Neural crest cell (in vitro differentiated cells): ENCODE data around the gene KCNK16. TPM values are rescaled to one million over a fixed set of nuclear protein-coding genes. Genes with fewer than 3 reads are reported as not detected.

ENCODE experiments used
- DNase-seq: peaks from one replicate; pipeline ENCODE4 v3.0.0; 2021; ENCODE audit warnings: low read depth, mixed read lengths, low spot score
- H3K27ac Mint-ChIP-seq: one replicate; pipeline ENCODE4 v1.8.0; 2021; ENCODE audit warnings: mild to moderate bottlenecking, mixed read lengths; ENCODE audit not compliant: unreplicated experiment
- H3K27me3 Mint-ChIP-seq: 2 replicates; pipeline ENCODE4 v1.8.0; 2021; ENCODE audit warnings: low read depth, mild to moderate bottlenecking, mixed read lengths
- H3K36me3 Mint-ChIP-seq: 2 replicates; pipeline ENCODE4 v1.8.0; 2021; ENCODE audit warnings: low read depth, mild to moderate bottlenecking, mixed read lengths
- H3K4me1 Mint-ChIP-seq: 2 replicates; pipeline ENCODE4 v1.8.0; 2021; ENCODE audit warnings: mixed read lengths
- H3K4me3 Mint-ChIP-seq: one replicate; pipeline ENCODE4 v1.8.0; 2021; ENCODE audit warnings: mild to moderate bottlenecking, mixed read lengths
- H3K9me3 Mint-ChIP-seq: 2 replicates; pipeline ENCODE4 v1.8.0; 2021; ENCODE audit warnings: mixed read lengths
- total RNA-seq: library from RNA; stranded (reverse); gene quantifications from 2 replicates; pipeline ENCODE4 v1.2.1, GENCODE V29; 2021
- TF ChIP-seq, protein P1 (sequence below): fragments of 200-600 bp; sonication (generic); conservative IDR thresholded peaks from 2 replicates; pipeline ENCODE4 v1.5.0; 2021; ENCODE audit warnings: antibody characterized with exemption, mild to moderate bottlenecking

KCNK16 gene
- total RNA-seq, 1 donor from 2014 or later = not detected

DNA sequence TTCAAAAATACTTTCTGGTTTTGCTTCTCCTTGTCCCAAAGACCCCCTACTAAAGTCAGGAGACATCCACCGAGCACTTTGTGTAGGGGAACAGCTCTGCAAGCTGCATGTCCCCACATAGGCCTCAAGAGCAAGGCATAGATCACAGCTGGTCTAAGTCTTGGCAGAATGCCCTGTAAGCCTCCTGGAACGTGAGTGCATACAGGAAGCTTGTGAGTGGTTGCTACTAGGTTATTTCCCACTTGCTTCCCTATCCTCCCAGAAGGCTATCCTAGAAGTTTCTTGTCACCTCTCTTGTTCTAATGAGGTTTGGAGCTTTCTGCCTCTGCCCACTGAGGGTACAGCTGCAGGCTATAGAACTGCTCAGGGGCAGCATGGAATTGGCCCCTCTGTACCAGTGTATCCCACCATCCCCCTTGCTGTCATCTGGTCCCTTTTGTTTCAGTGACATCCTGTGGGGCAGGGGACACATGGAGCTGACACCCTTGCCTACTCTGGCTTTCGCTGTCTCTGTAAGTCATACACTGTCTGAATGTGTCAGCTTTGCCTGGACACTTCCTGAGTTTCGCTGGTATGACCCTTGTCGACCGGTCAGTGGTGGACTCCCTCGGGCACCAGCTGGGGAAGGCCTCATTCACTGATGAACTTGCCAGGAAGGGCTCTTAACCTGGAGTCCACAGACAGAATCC lies 35.6 kb upstream of the KCNK16 start:
- H3K27ac Mint-ChIP-seq = peak overlapping the region; percentile 19
- TF ChIP-seq, protein P1, sequence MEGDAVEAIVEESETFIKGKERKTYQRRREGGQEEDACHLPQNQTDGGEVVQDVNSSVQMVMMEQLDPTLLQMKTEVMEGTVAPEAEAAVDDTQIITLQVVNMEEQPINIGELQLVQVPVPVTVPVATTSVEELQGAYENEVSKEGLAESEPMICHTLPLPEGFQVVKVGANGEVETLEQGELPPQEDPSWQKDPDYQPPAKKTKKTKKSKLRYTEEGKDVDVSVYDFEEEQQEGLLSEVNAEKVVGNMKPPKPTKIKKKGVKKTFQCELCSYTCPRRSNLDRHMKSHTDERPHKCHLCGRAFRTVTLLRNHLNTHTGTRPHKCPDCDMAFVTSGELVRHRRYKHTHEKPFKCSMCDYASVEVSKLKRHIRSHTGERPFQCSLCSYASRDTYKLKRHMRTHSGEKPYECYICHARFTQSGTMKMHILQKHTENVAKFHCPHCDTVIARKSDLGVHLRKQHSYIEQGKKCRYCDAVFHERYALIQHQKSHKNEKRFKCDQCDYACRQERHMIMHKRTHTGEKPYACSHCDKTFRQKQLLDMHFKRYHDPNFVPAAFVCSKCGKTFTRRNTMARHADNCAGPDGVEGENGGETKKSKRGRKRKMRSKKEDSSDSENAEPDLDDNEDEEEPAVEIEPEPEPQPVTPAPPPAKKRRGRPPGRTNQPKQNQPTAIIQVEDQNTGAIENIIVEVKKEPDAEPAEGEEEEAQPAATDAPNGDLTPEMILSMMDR = no peak
- H3K4me3 Mint-ChIP-seq = no peak overlapping the region
- peaks cover 13% of the 10 kb centered on the region for H3K4me1 Mint-ChIP-seq
- no peaks in the 10 kb centered on the region for H3K9me3 Mint-ChIP-seq
- no peak for DNase-seq
- no peaks in the 10 kb centered on the region for H3K27me3 Mint-ChIP-seq
- no peaks in the 10 kb centered on the region for H3K36me3 Mint-ChIP-seq

DNA sequence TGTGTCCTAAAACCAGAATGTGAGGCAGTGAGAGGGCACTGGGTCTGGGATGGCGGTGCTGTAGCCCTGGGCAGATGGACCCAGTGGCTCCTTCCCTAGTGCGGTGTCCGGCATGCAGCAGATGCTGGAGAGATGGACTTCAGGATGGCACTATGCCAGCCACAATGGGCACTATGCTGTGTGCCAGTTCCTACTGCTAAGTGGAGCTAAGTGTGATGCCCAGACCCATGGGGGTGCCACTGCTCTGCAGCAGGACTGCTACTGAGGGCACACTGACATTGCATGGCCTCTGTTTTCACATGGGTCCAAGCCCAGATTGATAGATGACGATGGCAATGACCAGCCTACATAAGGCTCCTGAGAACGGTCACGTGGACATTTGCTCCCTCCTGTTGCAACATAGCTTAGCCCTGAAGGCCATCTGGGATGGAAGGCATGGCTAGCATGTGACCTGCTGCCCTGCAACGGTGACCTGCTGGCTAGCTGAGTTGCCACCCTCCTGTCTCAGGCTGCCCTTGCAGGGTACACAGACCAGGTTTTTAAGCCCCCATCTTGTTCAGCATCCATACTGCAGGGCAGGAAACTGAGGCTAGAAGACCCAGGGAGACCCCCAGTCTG lies 31.3 kb upstream of the KCNK16 start:
- Mint-ChIP-seq H3K36me3 (no peaks in the 10 kb centered on the region), H3K4me1 (no peaks in the 10 kb centered on the region), H3K4me3 (no peak overlapping the region), H3K9me3 (no peaks in the 10 kb centered on the region), H3K27ac (no peak overlapping the region), H3K27me3 (no peaks in the 10 kb centered on the region)
- TF ChIP-seq, protein P1 = no peak
- DNase-seq = no peak

DNA sequence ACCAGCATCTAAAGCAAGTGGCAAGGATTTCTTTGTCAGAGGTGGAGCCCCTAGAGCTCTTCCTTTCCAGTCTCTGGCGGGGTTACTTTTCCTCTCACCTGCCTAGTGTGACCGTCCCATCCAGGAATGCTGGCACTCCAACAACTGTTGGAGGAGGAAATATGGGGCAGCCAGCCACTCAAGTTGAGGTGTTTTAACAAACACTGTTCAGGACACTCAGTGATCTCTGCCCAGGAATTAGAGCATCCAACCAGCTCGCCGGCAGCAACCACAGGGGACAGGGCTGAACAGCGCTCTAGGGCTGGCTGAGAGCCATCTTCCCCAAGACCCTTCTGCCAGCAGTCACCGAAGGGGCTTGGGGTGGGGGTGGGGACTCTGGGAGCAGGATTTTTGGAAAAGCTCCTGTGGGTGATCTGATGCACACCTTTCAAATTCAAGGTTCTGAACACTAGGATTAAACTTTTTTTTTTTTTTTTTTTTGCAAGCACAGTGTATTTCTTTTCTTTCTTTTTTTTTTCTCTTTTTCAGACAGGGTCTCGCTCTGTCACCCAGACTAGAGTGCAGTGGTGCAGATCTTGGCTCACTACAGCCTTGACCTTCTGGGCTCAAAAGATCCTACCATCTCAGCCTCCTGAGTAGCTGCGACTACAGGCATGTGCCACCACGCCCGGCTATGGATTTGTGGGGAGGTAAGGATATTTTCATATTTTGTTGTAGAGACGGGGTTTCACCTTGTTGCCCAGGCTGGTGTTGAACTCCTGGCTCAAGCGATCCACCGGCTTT lies 28.4 kb upstream of the KCNK16 start:
- peaks cover 5% of the 10 kb centered on the region for H3K4me1 Mint-ChIP-seq
- no peaks in the 10 kb centered on the region for H3K36me3 Mint-ChIP-seq
- no peak overlapping the region for H3K27ac Mint-ChIP-seq
- no peaks in the 10 kb centered on the region for H3K27me3 Mint-ChIP-seq
- no peak for DNase-seq
- TF ChIP-seq, protein P1 = no peak
- H3K9me3 Mint-ChIP-seq = no peaks in the 10 kb centered on the region
- no peak overlapping the region for H3K4me3 Mint-ChIP-seq

DNA sequence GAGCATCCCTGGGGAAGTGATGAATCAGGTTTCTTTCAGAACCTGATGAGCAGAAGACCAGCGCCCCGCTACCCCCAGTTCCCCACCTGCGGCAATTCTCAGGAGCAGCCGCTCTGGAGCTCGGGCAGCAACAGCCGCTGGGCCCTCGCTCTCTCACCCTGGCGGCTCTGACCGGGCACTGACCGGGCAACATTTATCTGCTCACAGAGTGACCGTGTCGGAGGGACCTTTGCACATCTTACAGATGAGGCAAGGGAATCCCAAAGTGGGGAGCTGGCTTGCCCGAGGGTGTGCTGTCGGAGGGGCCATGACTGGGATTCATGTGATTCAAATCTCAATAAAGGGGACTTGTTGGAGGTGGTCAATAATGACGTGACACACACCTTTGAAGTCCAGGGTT lies 26.2 kb upstream of the KCNK16 start:
- peaks cover 17% of the 10 kb centered on the region for H3K4me1 Mint-ChIP-seq
- DNase-seq = no peak
- no peaks in the 10 kb centered on the region for H3K36me3 Mint-ChIP-seq
- H3K4me3 Mint-ChIP-seq = no peak overlapping the region
- peaks cover 3% of the 10 kb centered on the region for H3K9me3 Mint-ChIP-seq
- no peak overlapping the region for H3K27ac Mint-ChIP-seq
- H3K27me3 Mint-ChIP-seq = no peaks in the 10 kb centered on the region
- TF ChIP-seq, protein P1 = no peak

DNA sequence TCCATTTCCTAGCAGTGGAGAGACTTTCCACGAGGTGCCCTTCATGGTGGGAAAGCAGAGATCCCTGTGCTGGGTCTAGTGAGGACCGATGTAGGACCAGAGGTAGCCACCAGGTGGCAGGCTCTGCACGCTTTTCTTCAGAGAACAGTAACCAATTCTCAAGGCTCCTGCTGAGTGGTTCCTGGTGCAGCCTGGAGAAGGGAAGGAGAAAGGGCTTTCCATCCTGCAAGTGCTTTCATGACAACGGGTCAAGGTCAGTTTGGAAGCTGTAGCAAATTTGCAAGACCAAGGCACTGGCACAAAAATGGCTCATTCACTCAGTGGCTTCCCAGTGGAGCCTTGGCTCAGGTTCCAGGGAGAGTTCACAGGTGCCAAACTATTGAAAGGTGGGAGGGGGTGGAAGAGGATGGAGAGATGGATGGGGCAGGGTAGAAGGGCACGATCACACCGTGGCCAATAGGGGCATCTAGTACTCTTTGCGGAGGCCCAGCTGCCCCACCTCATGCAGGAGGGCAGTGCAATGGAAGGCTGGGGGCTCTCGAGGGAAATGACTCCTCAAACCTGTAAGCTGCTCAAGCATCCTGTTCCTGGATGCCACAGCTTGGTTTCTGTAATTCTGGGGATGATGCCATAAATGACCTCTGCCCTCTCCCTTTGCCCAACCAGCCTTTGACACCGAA lies 25.5 kb upstream of the KCNK16 start:
- TF ChIP-seq, protein P1 = peak; percentile 88
- DNase-seq = peak; percentile 83
- H3K4me1 Mint-ChIP-seq = peaks cover 24% of the 10 kb centered on the region
- H3K27me3 Mint-ChIP-seq = no peaks in the 10 kb centered on the region
- H3K4me3 Mint-ChIP-seq = no peak overlapping the region
- peaks cover 3% of the 10 kb centered on the region for H3K9me3 Mint-ChIP-seq
- no peak overlapping the region for H3K27ac Mint-ChIP-seq
- H3K36me3 Mint-ChIP-seq = no peaks in the 10 kb centered on the region
